Activated T-helper 1 cell treated with anti-CD3 and anti-CD28 coated beads, Interleukin-2, amount 50 U/mL, for 16 hours (primary cell): ENCODE results near the gene SLC12A6.
"Not testable (repeated sequence)": the region's sequence is repeated elsewhere in the genome, so short reads cannot be mapped to it uniquely, and the experiment has no call there.

Experiments
- DNase-seq, 2 donors: peaks; one replicate each; pipeline ENCODE4 v3.0.0-alpha.2; 2020; ENCODE audit warnings: low read depth in 1 of 2, low spot score in 1 of 2

SLC12A6 gene

GRCh38 chr15:34337557-34338306 is at the start of gene SLC12A6:
SLC12A6 (minus strand) TSS chr15:34337781; CDS start chr15:34336680, 1,101 bp downstream.
- DNase-seq: peak; percentile 76 to 85

GRCh38 chr15:34381829-34382521 is 44.4 kb upstream of the SLC12A6 start:
- DNase-seq: not testable (repeated sequence)

GRCh38 chr15:34380491-34380890 is 42.9 kb upstream of the SLC12A6 start:
- not testable (repeated sequence) for DNase-seq

GRCh38 chr15:34376856-34377255 is 39.3 kb upstream of the SLC12A6 start:
- no peak for DNase-seq

GRCh38 chr15:34375541-34375940 is 38.0 kb upstream of the SLC12A6 start:
- DNase-seq: not testable (repeated sequence)

- no peak for DNase-seq
Measured at GRCh38 chr15:34374816-34375215, 37.2 kb upstream of the SLC12A6 start.

GRCh38 chr15:34373951-34374350 is 36.4 kb upstream of the SLC12A6 start:
- no peak for DNase-seq

GRCh38 chr15:34370643-34371042 is 33.1 kb upstream of the SLC12A6 start:
- no peak for DNase-seq

- DNase-seq: no peak
Measured at GRCh38 chr15:34370129-34370528, 32.5 kb upstream of the SLC12A6 start.

- DNase-seq: peak; percentile 76 to 79
Measured at GRCh38 chr15:34367101-34368081, 29.8 kb upstream of the SLC12A6 start, which contains the start of gene LPCAT4. LPCAT4 (minus strand) TSS chr15:34367196; CDS start chr15:34367100, 96 bp downstream.

GRCh38 chr15:34366271-34367065 is 28.9 kb upstream of the SLC12A6 start:
- DNase-seq: peak in 1 of 2 donors; percentile 15

- no peak for DNase-seq
Measured at GRCh38 chr15:34365836-34366235, 28.3 kb upstream of the SLC12A6 start.

- no peak for DNase-seq
Measured at GRCh38 chr15:34365091-34365825, 27.7 kb upstream of the SLC12A6 start.

- no peak for DNase-seq
Measured at GRCh38 chr15:34364041-34364440, 26.5 kb upstream of the SLC12A6 start.

GRCh38 chr15:34362047-34362773 is 24.6 kb upstream of the SLC12A6 start:
- DNase-seq: no peak

GRCh38 chr15:34361278-34361677 is 23.7 kb upstream of the SLC12A6 start:
- DNase-seq: no peak

- DNase-seq: no peak
Measured at GRCh38 chr15:34360298-34360697, 22.7 kb upstream of the SLC12A6 start.

GRCh38 chr15:34359416-34359815 is 21.8 kb upstream of the SLC12A6 start:
- no peak for DNase-seq

GRCh38 chr15:34358948-34359347 is 21.4 kb upstream of the SLC12A6 start:
- DNase-seq: no peak
